ENCODE results near the gene TPPP.
"Not testable (repeated sequence)": the region's sequence is repeated elsewhere in the genome, so short reads cannot be mapped to it uniquely, and the experiment has no call there.

The TPPP gene

GRCh38 chr5:645421-645820 lies 47.7 kb downstream of the TPPP start:
- no peak for DNase-seq (ENCODE audit: low spot score)

DNA sequence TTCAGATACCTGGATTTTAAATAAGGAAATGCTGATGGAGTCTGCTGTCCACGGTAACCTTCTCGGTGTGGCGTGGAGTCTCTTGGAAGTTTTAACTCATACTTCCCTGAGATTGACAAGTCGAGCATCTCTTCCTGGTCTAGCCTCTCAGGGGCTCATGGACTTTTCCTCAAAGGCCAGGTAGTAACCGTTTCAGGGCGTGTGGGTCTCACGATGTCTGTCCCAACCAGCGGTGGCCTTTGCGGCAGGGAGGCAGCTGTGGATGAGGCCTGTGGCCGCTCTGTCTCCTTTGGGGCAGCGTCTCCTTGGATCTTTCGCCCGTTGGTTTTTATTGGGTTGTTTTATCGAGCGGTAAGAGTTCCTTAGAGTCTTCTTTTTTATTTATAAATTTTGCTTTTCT lies 48.2 kb downstream of the TPPP start:
- no peak for DNase-seq (ENCODE audit: low spot score)

DNA sequence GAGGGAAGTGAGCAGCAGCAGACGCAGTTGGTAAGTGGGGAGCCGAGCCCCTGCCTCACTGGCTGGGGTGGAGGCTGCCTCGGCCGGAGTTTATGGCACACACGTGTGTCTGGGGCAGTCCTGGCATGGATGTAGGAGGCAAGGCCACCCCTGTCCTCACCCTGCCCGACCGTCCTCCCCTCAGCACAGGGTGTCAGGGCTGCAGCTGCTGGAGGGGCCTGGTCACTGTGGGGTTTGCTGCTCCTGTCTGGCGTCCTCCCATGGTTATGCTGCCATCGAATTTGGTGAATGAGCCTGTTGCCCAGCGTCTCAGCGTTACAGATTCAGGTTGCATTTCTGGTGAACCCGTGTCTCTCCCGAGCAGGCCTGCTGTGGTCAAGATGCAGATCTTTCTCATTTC lies 48.6 kb downstream of the TPPP start:
- no peak for DNase-seq (ENCODE audit: low spot score)

DNA sequence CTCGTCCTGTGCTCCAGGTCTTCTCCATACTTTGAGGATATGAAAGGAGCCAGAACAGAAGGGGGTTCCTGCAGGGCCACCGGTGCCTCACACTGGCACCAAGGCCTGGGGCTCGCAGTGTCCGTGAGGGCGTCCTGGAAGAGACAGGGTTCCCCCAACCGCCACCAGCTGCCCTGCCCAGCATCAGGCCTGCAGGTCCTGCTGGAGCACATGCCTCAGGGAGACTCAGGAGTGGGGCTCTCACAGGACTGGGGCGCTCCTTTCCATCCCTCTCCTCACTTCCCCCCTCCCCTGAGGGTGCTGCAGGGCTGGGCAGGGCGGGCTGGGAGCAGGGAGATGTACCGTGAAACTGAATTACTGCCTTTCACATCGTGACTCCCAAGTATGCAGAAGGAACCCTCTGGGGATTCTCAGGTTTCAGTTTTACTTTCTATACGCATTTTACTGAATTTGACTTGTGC lies 49.3 kb downstream of the TPPP start:
- no peak for DNase-seq (ENCODE audit: low spot score)

GRCh38 chr5:643351-643801 lies 49.8 kb downstream of the TPPP start:
- DNase-seq (ENCODE audit: low spot score) = no peak

DNA sequence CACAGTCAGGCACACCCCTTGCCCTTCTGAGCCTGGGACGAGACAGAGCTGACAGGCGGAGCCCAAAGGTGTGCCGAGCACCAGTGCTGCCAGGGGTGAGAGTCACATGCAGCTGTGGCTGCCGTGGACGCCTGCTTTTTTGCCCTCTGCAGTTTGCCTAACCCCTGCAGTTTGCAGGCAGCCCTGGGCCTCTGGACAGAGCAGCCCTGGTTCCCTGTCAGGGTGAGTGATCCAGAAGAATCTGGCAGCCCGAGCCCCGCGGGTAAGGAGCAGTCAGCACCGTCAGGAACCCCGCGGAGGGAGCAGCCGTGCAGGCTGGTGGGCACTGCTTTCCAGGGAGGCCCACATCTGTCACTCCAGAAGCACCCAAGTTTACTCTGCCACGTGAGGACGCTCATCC lies 50.7 kb downstream of the TPPP start:
- no peak for DNase-seq (ENCODE audit: low spot score)

- no peak for DNase-seq (ENCODE audit: low spot score)
Observed at GRCh38 chr5:641331-641765, 51.8 kb downstream of the TPPP start.

GRCh38 chr5:640461-641330 lies 52.5 kb downstream of the TPPP start:
- DNase-seq (ENCODE audit: low spot score) = no peak

DNA sequence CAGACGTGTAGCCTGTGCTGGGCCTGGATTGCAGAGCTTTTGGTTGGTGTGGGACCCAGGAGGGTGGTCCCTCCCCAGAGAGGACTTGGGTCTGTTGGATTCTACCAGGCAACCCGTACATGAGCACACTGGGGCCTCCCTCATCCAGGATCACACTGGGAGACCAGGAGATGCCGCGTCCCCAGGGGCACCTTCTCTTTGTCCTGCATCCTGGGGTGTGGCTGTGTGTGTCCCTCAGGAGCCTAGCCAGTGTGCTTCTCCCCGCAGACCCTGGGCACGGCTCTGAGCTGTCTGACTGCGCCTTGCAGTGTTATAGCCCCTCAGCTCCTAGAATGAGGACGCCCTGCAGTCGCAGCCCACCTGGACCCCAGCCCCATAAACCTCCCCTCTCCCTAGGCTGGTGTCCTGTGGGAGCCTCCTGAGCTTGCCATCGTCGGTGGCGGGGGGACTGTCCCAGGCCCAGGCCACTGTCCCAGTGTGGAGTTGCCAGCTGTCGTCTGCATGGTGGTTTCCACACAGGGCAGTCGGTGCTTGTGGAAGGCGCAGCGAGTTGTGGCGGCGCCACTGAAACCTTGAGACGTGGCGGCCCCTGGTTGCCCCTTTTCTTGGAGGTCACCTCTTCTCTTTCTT lies 53.5 kb downstream of the TPPP start:
- no peak for DNase-seq (ENCODE audit: low spot score)

DNA sequence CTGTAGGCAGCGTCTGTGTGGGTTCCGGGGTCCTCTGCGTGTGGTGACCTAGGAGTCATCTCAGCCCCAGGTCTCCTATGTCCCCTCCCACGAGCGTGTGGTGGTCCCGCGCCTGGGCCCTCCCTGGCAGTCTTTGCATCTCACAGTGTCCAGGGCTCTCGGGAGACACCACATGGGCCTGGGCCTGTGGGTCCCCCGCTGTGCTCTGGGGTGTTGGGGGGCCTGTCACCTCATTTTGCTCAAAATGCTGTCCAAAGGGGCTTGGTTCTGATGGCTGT lies 54.0 kb downstream of the TPPP start:
- no peak for DNase-seq (ENCODE audit: low spot score)

GRCh38 chr5:638501-639252 lies 54.5 kb downstream of the TPPP start:
- no peak for DNase-seq (ENCODE audit: low spot score)

DNA sequence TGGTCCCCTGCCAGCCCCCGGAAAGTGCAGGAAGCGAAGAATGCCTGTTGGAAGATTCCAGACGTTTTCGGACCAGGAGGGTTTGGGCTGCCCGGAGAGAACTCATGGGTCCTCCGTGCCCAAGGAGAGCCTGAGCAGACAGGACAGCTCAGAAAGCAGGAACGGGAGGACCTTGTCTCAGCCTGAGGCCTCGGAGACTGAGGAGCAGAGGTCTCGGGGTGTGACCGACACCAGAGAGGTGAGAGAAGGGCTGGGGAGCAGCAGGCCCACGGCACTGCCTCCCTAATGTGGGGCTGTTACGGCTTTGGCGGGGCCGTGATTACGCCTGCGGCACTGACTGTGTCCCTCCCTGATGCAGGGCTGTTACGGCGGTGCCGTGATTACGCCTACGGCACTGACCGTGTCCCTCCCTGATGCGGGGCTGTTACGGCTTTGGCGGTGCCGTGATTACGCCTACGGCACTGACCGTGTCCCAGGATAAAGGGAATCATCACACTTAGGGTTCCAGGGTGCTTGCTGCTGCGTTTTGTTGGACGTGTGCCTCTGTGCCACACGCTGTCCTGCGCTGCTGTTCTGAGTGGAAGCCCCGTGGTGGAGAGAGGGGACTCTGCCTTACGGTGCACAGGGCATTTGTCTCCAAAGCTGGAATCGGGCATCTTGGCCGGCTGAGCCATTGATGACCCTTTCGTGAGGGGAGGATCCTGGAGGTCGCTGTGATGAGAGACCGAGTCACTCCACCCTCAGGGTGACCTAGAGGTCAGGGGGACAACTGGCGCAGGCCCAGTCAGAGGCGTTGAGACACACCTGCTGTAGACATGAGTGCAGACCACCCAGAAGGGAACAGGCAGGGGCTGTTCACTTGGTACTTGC lies 55.3 kb downstream of the TPPP start:
- DNase-seq (ENCODE audit: low spot score) = no peak

- no peak for DNase-seq (ENCODE audit: low spot score)
Observed at GRCh38 chr5:636951-637350, 56.2 kb downstream of the TPPP start.

DNA sequence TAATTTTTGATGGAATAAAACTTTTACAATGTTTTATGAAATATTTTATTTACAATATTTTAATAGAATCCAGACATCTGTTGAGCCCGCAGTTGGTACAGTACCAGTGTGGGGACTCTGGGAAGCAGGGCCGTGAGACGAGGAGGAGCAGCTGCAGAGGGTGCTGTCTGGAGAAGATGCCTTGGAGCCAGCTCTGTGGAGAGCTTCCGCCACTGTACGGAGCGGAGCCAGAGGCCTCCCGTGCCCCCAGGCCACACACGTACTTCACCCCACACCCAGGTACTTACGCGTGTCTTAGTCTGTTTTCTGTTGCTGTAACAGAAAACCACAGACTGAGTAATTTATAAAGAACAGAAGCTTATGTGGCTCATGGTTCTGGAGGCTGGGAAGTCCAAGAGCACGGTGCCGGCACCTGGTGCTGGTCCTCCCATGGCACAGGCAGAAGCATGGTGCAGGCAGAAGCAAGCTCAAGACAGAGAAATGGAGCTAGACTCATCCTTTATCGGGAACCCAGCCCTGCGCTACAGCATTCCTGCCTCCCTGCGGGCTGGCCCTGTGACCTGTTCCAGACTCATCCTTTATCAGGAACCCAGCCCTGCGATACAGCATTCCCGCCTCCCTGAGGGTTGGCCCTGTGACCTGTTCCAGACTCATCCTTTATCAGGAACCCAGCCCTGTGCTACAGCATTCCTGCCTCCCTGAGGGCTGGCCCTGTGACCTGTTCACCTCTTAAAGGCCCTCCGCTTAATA lies 57.7 kb downstream of the TPPP start:
- no peak for DNase-seq (ENCODE audit: low spot score)

GRCh38 chr5:634191-634590 lies 59.0 kb downstream of the TPPP start:
- DNase-seq (ENCODE audit: low spot score) = no peak

DNA sequence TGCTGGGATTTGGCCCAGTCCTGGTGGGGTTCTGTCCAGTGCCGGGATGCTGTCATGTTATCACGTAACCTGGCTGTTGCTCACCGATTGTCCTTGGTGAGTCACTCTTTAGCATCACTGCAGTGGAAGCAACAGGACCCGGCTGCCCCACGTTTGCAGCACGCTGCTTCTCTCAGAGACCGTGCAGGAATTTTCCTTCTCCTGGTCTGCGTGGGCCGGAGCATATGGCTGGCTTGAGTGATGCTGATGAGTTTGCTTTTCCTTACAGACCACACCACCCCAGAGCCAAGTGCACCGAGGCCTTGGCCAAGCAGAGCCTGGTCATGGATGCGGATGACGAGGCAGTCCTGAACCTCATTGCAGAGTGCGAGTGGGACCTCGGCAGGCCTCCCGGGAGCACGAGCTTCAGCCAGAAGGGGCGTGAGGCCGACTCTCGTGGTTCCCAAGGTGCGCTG lies 59.6 kb downstream of the TPPP start:
- DNase-seq (ENCODE audit: low spot score) = no peak

DNA sequence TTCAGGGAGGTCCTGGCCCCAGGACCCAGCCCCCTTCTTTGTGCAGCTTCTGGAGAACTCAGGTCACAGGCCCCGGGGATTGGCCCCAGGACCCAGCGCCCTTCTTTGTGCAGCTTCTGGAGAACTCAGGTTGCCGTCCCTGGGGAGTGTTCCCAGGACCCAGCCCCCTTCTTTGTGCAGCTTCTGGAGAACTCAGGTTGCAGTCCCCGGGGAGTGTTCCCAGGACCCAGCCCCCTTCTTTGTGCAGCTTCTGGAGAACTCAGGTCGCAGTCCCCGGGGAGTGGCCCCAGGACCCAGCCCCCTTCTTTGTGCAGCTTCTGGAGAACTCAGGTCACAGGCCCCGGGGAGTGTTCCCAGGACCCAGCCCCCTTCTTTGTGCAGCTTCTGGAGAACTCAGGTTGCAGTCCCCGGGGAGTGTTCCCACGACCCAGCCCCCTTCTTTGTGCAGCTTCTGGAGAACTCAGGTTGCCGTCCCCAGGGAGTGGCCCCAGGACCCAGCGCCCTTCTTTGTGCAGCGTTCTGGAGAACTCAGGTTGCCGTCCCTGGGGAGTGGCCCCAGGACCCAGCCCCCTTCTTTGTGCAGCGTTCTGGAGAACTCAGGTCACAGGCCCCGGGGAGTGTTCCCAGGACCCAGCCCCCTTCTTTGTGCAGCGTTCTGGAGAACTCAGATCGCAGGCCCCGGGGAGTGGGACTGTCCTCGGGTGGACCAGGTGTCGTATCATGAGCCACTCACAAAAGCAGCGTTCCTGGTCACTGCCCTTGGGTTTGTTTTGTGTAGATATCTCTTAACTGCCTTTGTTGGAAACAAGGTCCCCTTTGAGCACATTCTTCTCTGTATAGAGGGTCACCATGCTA lies 64.6 kb downstream of the TPPP start:
- DNase-seq (ENCODE audit: low spot score) = not testable (repeated sequence)

- no peak for DNase-seq (ENCODE audit: low spot score)
Observed at GRCh38 chr5:627840-628239, 65.3 kb downstream of the TPPP start.

GRCh38 chr5:626850-627249 lies 66.3 kb downstream of the TPPP start:
- no peak for DNase-seq (ENCODE audit: low spot score)

- no peak for DNase-seq (ENCODE audit: low spot score)
Observed at GRCh38 chr5:625516-625915, 67.6 kb downstream of the TPPP start.
